Lung (tissue), 12 donors: Measurements from ENCODE around the gene PTBP2. TPM values are rescaled to one million over a fixed set of nuclear protein-coding genes. Genes with fewer than 3 reads are reported as not detected.

Experiments used
- ATAC-seq: fragments of 200-7000 bp; cut with Tn5 transposase; one replicate; pipeline ENCODE4 v1.9.1; 2020; ENCODE audit warnings: moderate number of reproducible peaks; ENCODE audit not compliant: insufficient read depth, low FRiP score
- DNase-seq, 3 donors: peaks; one replicate each; pipeline ENCODE4 v3.0.0-alpha.2; 2013 to 2017
- H3K27ac ChIP-seq, 2 donors: one replicate each; pipeline ENCODE4 v1.5.1; 2013; ENCODE audit warnings: mild to moderate bottlenecking in 2 of 2, moderate library complexity in 2 of 2, control low read depth in 1 of 2, inconsistent platforms in 1 of 2, low read depth in 1 of 2, low read length in 1 of 2
- H3K27me3 ChIP-seq, 3 donors: one replicate each; pipeline ENCODE4 v1.5.1; 2013; ENCODE audit warnings: low read length in 2 of 3; ENCODE audit not compliant: control insufficient read depth in 3 of 3, insufficient read depth in 3 of 3
- H3K36me3 ChIP-seq, 4 donors: one replicate each; pipeline ENCODE4 v1.5.1; 2013; ENCODE audit warnings: low read length in 4 of 4, mild to moderate bottlenecking in 1 of 4, moderate library complexity in 1 of 4; ENCODE audit not compliant: control insufficient read depth in 4 of 4, insufficient read depth in 4 of 4
- H3K4me1 ChIP-seq, 5 donors: one replicate each; pipeline ENCODE4 v1.5.1; 2013; ENCODE audit warnings: low read length in 5 of 5, mild to moderate bottlenecking in 2 of 5, moderate library complexity in 1 of 5; ENCODE audit not compliant: control insufficient read depth in 5 of 5, insufficient read depth in 5 of 5
- H3K4me3 ChIP-seq: one replicate; pipeline ENCODE4 v1.5.1; 2013; ENCODE audit warnings: mild to moderate bottlenecking, control low read depth, moderate library complexity
- H3K9ac ChIP-seq, 2 donors: one replicate each; pipeline ENCODE4 v1.5.1; 2013; ENCODE audit warnings: low read length in 2 of 2, control low read depth in 1 of 2; ENCODE audit not compliant: insufficient read depth in 1 of 2
- H3K9me3 ChIP-seq, 4 donors: one replicate each; pipeline ENCODE4 v1.5.1; 2013; ENCODE audit warnings: low read length in 3 of 4, mild to moderate bottlenecking in 1 of 4, moderate library complexity in 1 of 4; ENCODE audit not compliant: control insufficient read depth in 4 of 4, insufficient read depth in 3 of 4
- CTCF ChIP-seq: IDR thresholded peaks from 2 replicates; pipeline ENCODE4 v1.5.1; 2012; ENCODE audit warnings: mild to moderate bottlenecking; ENCODE audit errors: control extremely low read depth, extremely low read depth
- WGBS, 2 donors: extraction: QIAGEN DNeasy Blood & Tissue Kit; methylation state at CpG; one replicate each; pipeline ENCODE4 v1.1.7; 2013; 5-methylcytosine and 5-hydroxymethylcytosine counted together
- polyA plus RNA-seq, 2 donors: library from polyadenylated mRNA; stranded (reverse); fragments of 200-250 nt; gene quantifications; one replicate each; pipeline ENCODE4 v1.2.1, GENCODE V29; 2013
- total RNA-seq, 2 donors: library from RNA; depleted of rRNA in 1 of 2; stranded (reverse); fragments of >200 nt in 1 of 2; gene quantifications; one replicate each; pipeline ENCODE4 v1.2.1, GENCODE V29; 2014 to 2021
- donor health status: control.
- donor health status: control.
- donor health status: Bipolar disorder and iron deficiency.
- donor health status: healthy.
- donor health status: DM: yes; HTN: yes; CAD: no.

PTBP2 gene
- total and polyA plus RNA-seq, 4 donors: 5.7 to 79.7 (median 14.6) TPM

GRCh38 chr1:96721053-96721415, 550 bp upstream of the PTBP2 start:
- peak overlapping the region; percentile 86 for H3K4me3 ChIP-seq

GRCh38 chr1:96722161-96722922, 758 bp downstream of the PTBP2 start:
- Histone ChIP-seq H3K4me1 (peaks cover 0 to 18% (median 1%) of the 10 kb centered on the region in 5 donors), H3K36me3 (peaks cover 0 to 5% (median 2%) of the 10 kb centered on the region in 4 donors), H3K9ac (peak overlapping the region; percentile 89 to 95), H3K27me3 (no peaks in the 10 kb centered on the region), H3K9me3 (no peaks in the 10 kb centered on the region), H3K4me3 (peak overlapping the region; percentile 86), H3K27ac (peak overlapping the region; percentile 85 to 93)
- DNase-seq: peak; percentile 84 to 86 (median 85)
- no peak for TF ChIP-seq CTCF
- ATAC-seq: peak; percentile 67
- WGBS, 2 donors: 1 to 2% methylated on average over 28 to 29 of the region's 29 CpGs

More at GRCh38 chr1:96721053-96721415, 550 bp upstream of the PTBP2 start:
- Histone ChIP-seq H3K9me3 (no peaks in the 10 kb centered on the region), H3K4me1 (peaks cover 0 to 18% (median 1%) of the 10 kb centered on the region in 5 donors), H3K27ac (peak overlapping the region in 1 of 2 donors; percentile 86), H3K9ac (peak overlapping the region; percentile 74 to 90), H3K36me3 (peaks cover 0 to 5% (median under 1%) of the 10 kb centered on the region in 4 donors), H3K27me3 (no peaks in the 10 kb centered on the region)
- 12 to 18% methylated on average over 6 of the region's 6 CpGs for WGBS, 2 donors
- no peak for TF ChIP-seq CTCF
- ATAC-seq (no peak), DNase-seq (no peak)

- Histone ChIP-seq H3K9ac (peak overlapping the region; percentile 89 to 95), H3K9me3 (no peaks in the 10 kb centered on the region), H3K27me3 (no peaks in the 10 kb centered on the region), H3K4me1 (peaks cover 0 to 18% (median 3%) of the 10 kb centered on the region in 5 donors), H3K36me3 (peaks cover 0 to 5% (median 3%) of the 10 kb centered on the region in 4 donors), H3K4me3 (no peak overlapping the region), H3K27ac (peak overlapping the region in 1 of 2 donors; percentile 12)
- whole genome bisulfite sequencing, 2 donors: 23 to 24% methylated on average over 3 of the region's 3 CpGs
- TF ChIP-seq CTCF: no peak
- DNase-seq (peak in 1 of 3 donors; percentile 26), ATAC-seq (no peak)
These were observed 1.4 kb downstream of the PTBP2 start for GRCh38 chr1:96722958-96723357.
